Retinal pigment epithelial cell (primary cell): ENCODE measurements around the gene P2RY2.

ENCODE experiments used
- DNase-seq: peaks from one replicate; pipeline ENCODE4 v3.0.0-alpha.2; 2010; ENCODE audit warnings: low read depth
- H3K4me3 ChIP-seq: 2 replicates; pipeline ENCODE4 v1.5.1; 2011; ENCODE audit warnings: mild to moderate bottlenecking, low read length, control low read depth, moderate library complexity
- CTCF ChIP-seq: conservative IDR thresholded peaks from 2 replicates; pipeline ENCODE4 v1.5.1; 2011; ENCODE audit warnings: low read depth, low read length, control low read depth, inconsistent platforms

The P2RY2 gene

DNA sequence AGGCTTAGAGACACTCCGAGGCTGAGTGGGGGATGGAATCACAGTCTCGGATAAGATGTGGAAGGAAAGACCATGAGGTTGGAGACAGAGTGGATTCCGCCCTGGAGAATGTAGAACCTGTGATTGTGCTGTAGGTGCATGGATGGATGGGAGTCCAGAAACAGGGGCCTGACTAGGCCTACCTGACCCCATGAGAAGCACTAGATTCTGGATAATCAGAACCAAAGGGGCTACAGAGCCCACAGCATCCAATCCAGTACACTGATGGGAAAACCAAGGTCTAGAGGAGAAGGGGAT is 43.6 kb upstream of the P2RY2 start:
- DNase-seq = no peak

DNA sequence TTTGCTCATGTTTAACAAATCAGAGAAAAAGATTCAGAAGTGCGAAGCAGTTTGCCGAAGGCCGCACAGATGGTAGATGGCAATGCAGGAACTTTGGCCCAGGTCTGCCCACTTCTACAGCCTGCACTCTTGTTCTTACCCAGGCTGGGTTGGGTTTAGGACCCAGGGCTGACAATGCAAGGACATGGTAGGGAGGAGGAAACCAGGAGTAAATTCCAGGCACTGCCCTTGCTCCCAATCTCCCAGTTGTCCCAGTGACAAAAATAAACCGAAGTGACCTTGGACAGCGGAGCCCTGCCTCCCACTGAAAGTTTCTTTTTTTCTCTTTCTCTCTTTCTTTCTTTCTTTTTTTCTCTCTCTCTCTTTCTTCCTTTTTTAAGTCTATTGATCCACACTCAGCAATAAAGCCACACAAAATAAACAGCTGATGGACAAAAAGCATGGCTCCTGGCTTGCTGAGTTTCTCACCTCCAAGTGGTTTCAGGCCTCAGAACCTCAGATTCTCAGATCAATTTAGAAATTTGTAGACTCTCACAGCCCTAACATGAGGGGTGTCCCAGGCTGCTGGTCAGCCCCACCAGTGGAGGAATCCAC is 42.4 kb upstream of the P2RY2 start:
- DNase-seq = no peak
- no peak for TF ChIP-seq CTCF
- H3K4me3 ChIP-seq = no peak overlapping the region

More for the DNA sequence above, 43.6 kb upstream of the P2RY2 start:
- TF ChIP-seq CTCF = no peak
- H3K4me3 ChIP-seq = no peak overlapping the region

- H3K4me3 ChIP-seq = no peak overlapping the region
- TF ChIP-seq CTCF = no peak
- DNase-seq = no peak
These were observed 41.8 kb upstream of the P2RY2 start for GRCh38 chr11:73176145-73176873.

DNA sequence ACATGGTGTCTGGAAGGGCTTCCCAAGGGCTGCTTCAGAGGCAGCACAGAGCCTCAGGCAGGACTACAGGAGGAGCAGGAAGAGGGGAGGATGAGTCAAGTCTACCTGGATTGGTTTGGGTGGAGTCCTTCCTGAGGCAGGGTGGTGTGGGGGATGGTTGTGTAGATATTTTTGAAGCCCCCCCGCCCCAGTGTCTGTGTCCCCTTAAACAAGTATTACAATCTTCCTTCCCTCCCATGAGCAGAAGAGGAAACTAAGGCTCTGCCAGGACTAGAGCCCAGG is 41.3 kb upstream of the P2RY2 start:
- no peak for DNase-seq
- H3K4me3 ChIP-seq = no peak overlapping the region
- TF ChIP-seq CTCF = no peak

- TF ChIP-seq CTCF = no peak
- no peak overlapping the region for H3K4me3 ChIP-seq
- DNase-seq = no peak
These were observed 40.7 kb upstream of the P2RY2 start for GRCh38 chr11:73177380-73177777.

GRCh38 chr11:73177778-73178539 is 40.1 kb upstream of the P2RY2 start:
- no peak overlapping the region for H3K4me3 ChIP-seq
- no peak for DNase-seq
- peak; percentile 82 for TF ChIP-seq CTCF

- H3K4me3 ChIP-seq = no peak overlapping the region
- no peak for DNase-seq
- no peak for TF ChIP-seq CTCF
These were observed 39.4 kb upstream of the P2RY2 start for GRCh38 chr11:73178681-73179080.
